Measurements from ENCODE around the gene NARS2.
A peak's percentile ranks its signal among the peaks of the same experiment; 100 is the strongest.
"Not testable (repeated sequence)": the region's sequence is repeated elsewhere in the genome, so short reads cannot be mapped to it uniquely, and the experiment has no call there.

The NARS2 gene

GRCh38 chr11:78574386-78575381, at the start of gene NARS2:
Gene NARS2, minus strand, starts transcription at chr11:78574864. Its CDS starts 376 bp downstream, at chr11:78574488.
- DNase-seq: peak; percentile 100

- no peak for DNase-seq
Measured at GRCh38 chr11:78622666-78623065, 48.0 kb upstream of the NARS2 start.

- DNase-seq: no peak
Measured at GRCh38 chr11:78620159-78620558, 45.5 kb upstream of the NARS2 start.

- DNase-seq: no peak
Measured at GRCh38 chr11:78615724-78616123, 41.1 kb upstream of the NARS2 start.

GRCh38 chr11:78613378-78613813, 38.7 kb upstream of the NARS2 start:
- no peak for DNase-seq

GRCh38 chr11:78612721-78613377, 38.2 kb upstream of the NARS2 start:
- no peak for DNase-seq

- DNase-seq: not testable (repeated sequence)
Measured at GRCh38 chr11:78609321-78609720, 34.7 kb upstream of the NARS2 start.

GRCh38 chr11:78607696-78608095, 33.0 kb upstream of the NARS2 start:
- DNase-seq: no peak

- no peak for DNase-seq
Measured at GRCh38 chr11:78606667-78607066, 32.0 kb upstream of the NARS2 start.

- no peak for DNase-seq
Measured at GRCh38 chr11:78605296-78605695, 30.6 kb upstream of the NARS2 start.

- no peak for DNase-seq
Measured at GRCh38 chr11:78603792-78604191, 29.1 kb upstream of the NARS2 start.

- DNase-seq: not testable (repeated sequence)
Measured at GRCh38 chr11:78602771-78603170, 28.1 kb upstream of the NARS2 start.

GRCh38 chr11:78601066-78601465, 26.4 kb upstream of the NARS2 start:
- not testable (repeated sequence) for DNase-seq

- DNase-seq: not testable (repeated sequence)
Measured at GRCh38 chr11:78597579-78597978, 22.9 kb upstream of the NARS2 start.

GRCh38 chr11:78595436-78596130, 20.9 kb upstream of the NARS2 start:
- no peak for DNase-seq

GRCh38 chr11:78594814-78595213, 20.1 kb upstream of the NARS2 start:
- DNase-seq: no peak

- DNase-seq: no peak
Measured at GRCh38 chr11:78588517-78588916, 13.9 kb upstream of the NARS2 start.

GRCh38 chr11:78587446-78587845, 12.8 kb upstream of the NARS2 start:
- DNase-seq: no peak

GRCh38 chr11:78586452-78587046, 11.9 kb upstream of the NARS2 start:
- DNase-seq: peak; percentile 72

GRCh38 chr11:78583889-78584288, 9.2 kb upstream of the NARS2 start:
- DNase-seq: peak; percentile 56

- DNase-seq: no peak
Measured at GRCh38 chr11:78577495-78577894, 2.8 kb upstream of the NARS2 start.

GRCh38 chr11:78576549-78577097, 2.0 kb upstream of the NARS2 start:
- peak; percentile 96 for DNase-seq
